NOMO-1 treated with dmso at 0.1 percent for 144 hours (cell line): ENCODE data around the gene HLF.

ENCODE experiments used
- DNase-seq: peaks from one replicate; lab custom pipeline; 2025; ENCODE audit not compliant: unreplicated experiment; lab: John Stamatoyannopoulos, UW

The HLF gene, protein sequence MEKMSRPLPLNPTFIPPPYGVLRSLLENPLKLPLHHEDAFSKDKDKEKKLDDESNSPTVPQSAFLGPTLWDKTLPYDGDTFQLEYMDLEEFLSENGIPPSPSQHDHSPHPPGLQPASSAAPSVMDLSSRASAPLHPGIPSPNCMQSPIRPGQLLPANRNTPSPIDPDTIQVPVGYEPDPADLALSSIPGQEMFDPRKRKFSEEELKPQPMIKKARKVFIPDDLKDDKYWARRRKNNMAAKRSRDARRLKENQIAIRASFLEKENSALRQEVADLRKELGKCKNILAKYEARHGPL

DNA sequence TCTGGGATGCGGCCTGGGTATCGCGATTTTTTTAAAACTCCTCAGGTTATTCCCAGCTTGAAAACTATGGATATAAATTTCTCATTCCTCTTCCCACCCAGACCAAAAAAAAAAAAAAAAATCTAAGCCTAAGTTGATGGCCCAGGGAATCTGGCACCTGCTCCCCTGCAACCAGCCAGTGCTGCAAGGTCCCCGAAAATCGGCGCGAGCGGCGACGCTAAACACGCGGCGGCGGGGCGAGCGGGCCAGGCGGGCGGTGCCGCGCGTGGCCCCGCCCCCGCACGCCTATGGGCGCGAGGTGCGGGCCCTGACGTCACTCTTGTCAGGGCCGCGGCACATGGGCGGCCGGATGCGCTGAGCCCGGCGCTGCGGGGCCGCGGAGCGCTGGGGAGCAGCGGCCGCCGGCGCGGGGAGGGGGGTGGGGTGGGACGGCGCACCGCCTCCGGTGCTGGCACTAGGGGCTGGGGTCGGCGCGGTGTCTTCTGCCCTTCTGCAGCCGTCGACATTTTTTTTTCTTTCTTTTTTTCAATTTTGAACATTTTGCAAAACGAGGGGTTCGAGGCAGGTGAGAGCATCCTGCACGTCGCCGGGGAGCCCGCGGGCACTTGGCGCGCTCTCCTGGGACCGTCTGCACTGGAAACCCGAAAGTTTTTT is at the start of gene HLF:
HLF (plus strand) TSS at position 316 of the 654 bp plus-strand sequence. CDS start 525 bp downstream, outside the sequence.
- DNase-seq: no peak

DNA sequence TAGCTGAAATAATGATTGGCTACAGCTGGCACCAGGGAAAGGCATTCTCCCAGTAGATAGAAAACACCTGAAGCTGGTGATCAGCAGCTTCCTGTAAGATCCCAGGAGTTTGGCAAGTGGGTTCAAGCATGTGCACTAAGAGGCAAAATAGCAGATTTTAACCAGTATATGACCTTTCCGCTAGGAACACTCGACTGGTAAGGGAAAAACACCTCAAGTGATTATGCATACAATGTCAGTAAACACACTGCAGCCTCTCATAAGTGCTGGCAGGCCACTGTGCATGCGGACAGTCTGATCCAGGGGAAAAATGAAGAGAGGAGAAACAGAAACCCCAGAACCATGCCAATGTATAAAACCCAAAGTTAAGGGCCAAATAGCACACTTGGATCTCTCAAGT is 49.0 kb upstream of the HLF start:
- DNase-seq: no peak

DNA sequence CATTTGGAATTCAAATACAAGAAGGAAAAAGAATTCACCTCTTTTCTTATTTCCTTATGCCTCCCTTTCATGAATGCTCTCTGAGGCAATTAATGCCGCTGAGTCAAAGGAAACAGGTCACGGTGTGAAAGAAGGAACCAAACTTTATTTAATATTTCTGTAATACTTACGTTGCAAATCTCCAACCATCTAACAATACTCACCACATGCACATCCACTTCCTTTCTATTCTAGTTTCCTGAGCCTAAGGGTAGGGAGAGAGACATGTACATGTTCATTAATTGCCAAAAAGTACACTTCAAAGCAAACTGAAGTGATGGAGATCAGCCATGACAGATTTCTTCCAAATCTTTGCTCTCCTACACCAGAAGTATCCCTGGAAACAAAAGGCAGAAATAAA is 47.9 kb upstream of the HLF start:
- no peak for DNase-seq

DNA sequence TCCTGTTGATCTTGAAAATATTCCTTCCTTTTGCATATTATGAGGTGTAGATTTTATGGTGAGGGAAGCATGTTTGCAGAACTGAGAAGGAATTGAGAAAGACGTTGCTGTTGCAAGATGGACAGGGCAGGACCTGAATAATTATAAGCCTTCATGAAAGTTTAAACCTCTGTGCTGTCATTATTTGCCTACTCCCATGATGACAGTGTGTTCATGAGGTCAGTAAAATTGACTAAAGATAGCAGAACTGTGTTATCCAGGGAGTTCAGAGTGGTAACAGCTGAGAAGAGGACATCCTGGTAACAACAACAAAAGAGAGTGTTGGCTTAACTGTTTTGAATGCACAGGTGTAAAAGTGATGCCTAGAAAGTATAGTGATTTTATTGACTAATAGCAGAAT is 45.3 kb upstream of the HLF start:
- no peak for DNase-seq

DNA sequence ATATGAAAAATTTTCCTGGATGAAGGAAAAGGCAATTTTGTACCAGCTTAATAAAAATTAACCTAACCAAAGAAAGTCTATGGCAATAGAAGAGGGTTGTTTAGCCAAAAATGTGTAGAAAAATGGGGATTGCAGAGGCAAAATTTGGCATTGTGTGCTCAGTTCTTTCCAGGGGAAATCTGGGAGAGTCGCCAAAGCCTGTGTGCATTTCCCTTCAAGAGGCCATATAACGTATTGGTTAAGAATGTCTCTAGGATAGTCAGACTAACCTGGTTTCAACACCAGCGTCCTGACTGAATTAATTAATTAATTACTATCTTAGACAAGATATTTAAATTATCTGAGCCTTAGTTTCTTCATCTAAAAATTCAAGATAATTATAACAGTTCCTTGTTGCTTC is 44.8 kb upstream of the HLF start:
- no peak for DNase-seq

DNA sequence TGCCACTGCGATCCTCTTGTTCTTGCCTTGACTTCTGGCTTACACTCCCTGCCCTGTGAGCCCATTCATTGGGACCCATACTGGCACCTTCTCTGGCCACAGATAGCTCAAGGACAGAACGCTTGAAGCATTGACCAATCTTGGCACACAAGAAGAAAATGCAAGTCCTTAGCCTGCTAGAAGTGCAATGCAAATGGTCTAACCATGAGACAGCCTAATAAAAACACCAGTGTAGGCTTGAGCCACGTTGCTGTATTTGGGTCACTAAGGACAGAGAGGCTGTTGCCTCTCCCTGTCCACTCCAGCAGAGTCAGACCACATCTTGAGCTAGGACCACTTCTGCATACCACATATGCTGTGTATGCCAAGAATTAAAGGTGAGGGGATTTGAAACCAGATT is 41.2 kb upstream of the HLF start:
- DNase-seq: no peak

DNA sequence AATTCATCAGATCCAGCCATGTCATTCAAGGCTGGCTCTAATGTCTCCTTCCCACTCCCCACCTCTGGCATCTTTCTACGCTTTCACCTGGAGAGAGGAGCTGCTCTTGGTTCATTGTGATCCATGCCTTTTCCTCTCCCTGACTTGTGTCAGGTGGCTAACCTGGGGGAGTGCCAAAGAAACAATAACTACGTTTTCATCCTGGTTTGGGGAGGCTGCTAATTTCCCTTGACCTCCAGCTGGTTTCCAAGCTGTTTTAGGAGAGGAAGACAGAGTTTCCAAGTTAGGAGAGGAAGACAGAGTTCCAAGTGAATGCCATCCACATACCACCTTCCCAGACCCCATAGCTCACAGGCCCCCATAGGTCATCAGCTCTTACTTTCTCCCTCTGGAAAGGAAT is 40.0 kb upstream of the HLF start:
- no peak for DNase-seq

DNA sequence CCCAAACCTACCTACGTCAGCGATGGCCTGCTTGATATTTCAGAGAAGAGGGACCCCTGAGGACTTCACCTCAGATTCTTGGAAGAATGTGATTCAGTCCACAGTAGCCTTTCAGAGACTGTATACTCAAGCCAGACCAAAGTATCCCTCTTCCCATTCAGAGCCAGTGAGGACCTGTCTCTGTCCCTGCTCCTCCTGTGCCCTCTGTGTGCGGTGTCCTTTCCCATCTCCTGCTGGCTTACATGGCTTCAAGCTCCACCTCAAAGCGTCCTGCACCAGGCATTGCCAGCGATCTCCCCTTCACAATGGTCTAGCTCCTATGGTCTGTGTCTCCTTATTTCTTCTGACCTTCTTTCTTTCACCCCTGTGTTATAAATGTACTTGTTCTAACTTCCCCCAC is 39.5 kb upstream of the HLF start:
- no peak for DNase-seq

DNA sequence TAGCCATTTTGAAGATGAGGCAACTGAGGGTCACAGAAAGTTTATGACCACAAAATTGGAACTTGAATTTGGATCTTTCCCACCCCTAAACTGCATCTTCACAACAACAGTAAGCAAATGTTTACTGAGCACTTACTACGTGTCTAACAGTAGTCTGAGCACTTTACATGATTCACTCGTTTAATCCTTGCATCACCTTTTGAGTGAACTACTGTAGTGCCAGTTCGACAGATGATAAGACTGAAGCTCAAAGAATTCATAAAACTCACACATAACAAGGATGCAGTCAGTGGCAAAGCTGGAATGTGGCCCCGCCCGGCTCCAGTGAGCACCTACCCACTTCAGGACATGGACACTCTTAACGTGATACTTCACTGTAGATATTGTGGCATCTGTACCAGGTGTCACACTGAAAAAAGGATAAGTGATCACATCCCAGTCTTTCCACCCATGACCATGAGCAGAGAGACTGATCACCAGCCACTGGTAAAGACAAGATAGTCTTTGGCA is 36.0 kb upstream of the HLF start:
- no peak for DNase-seq

DNA sequence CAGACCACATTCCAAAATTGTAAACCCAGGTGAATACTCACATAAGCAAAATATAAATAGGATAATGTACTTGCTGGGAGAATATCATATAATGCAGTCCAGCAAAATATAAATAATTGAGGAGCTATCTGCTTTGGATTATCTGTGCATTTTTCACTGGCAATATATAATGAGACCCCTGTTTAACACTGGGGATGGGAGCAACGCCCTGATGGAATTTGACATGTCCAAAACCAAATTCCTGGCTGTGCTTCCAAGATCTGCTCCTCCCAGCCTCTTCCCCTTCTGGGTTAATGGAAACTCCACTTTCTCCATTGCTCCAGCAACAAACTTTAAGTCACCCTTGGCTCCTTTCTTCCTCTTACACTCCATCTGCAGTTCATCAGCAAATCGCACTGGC is 35.5 kb upstream of the HLF start:
- DNase-seq: no peak

DNA sequence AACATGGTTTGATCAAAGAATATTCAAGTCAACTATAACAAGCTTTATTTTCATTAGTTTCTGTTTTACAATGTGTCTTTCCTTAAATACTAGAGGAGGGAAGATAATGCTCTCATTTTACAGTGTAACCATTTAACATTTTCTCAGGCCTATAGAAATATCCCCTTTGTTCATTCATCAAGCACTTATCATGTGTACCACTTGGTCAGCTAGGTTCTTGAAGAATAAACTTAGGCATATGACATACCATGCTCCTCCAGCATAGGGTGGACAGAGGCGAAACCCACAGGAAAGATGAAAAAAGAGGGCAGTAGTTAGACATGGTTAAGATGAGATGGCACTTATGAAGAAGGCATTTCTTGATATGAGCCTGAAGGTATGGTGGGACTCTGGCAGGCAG is 34.0 kb upstream of the HLF start:
- DNase-seq: no peak

DNA sequence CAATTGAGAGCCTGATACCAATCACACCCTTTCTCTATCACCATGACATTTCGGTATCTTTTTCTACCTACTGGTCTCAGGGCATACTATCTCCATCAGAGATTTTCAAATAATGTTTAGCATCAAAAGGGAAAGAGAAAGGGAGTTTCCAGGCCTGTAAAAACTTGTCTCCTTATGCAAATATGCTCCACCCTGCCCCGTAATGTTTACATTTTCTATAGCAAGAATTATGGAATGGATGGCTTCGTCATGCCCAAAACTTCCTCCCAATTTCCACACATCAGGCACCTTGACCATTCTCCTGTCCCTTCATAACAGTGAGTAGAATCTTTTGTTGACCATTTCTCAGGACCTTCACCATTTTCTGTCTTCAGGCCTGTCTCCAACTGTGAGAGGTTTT is 30.9 kb upstream of the HLF start:
- DNase-seq: no peak

DNA sequence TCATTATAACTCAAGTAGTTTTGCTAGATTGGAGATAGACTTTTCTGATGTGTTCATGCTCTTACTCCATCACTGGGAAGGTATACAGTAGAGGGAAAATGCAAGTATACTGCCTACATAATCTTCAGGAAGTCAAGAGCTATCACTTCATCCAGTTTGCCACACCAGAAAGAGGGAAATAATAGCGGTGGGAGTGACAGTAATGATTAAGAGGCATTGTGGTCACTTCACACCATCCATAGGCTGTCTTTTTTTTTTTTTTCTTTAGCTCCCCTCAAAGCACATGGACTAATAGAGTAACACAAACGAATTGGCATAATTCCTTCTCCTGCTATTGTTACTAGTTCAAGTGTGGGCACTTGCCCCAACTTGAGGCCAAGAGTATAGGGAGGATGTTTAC is 28.4 kb upstream of the HLF start:
- DNase-seq: no peak

DNA sequence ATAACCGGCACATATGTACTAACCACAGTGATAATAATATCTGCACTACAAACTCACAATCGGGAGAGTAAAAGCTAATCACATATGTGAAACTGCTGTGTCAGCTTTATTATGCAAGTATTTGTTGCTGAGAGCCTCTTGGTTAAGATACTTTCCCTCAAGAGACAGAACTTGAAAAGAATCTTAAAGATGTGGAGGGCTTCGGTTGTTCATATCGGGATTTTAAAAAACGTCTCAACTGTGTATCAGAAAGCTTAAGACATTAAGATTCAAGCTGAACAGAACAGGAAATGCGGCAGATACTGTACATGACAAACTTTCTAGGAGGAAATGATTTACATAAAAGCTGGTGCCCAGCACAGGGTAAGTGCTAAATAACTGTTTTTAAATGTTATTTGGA is 27.5 kb upstream of the HLF start:
- no peak for DNase-seq

DNA sequence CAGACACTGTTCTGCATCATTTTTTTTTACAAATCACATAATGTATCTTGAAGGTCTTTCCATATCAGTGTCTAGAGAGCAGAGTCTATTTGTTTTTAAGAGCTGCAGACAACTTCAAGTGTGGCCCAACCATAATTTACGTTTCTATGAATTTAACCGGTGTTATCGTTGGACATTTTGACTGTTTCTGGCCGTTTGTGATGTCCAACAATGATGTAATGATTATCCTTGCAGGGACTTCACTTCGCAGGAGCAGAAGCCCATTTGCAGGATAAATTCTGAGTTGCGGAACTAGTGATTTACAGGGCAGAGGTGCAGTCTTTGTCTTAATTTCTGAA is 26.9 kb upstream of the HLF start:
- no peak for DNase-seq

DNA sequence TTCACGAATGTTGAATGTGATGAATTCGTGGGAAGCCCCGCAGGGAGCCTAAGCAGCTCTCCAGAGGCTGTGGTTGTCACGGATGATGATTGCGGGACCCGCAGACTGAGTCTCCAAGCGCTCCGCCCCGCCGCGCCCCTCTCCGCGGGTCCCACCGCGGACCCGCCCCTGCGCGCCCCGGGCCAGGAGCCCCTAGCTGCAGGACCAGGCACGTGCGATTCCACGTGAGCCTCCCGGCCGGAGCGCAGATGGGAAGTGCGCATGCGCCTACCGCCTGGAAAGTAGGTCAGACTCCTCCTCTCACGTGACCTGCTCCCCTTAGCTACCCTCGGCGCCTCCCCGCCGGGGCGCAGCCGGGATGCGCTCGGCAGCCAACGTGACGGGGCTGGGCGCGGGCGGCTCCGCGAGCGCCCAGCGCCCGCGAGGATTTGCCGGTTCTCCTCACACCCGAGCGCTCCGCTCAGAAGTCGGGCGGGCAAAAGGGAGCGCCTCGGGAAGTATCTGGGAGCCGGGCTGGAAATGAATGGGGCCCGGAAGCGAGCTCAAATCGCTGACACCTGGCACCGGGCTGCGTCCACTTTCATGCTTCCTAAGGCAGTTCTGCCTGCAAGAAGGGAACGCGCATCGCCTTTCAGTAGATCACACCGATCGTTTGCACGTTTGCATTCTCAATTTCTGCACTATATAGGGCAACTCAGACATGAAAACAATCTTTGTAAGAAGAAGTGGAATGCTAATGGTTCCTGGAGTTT is 26.4 kb upstream of the HLF start:
- DNase-seq: peak; percentile 10

DNA sequence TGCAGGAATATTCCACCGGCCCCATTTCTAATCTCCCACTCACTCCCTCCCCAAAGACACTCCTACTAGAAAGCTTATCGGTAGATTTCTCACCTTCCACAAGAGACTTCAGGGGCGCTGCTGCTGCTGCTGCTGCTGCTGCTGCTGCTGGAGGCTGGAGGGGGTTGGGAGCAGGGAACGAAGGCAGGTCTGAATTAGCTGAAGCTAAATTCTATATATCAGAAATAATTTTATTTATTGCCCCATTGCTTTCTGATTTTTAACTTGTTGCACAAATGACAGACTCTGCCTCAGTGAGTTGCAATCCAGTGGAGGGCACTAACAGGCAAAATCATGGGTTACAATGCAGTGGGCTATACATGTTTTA is 25.8 kb upstream of the HLF start:
- no peak for DNase-seq

DNA sequence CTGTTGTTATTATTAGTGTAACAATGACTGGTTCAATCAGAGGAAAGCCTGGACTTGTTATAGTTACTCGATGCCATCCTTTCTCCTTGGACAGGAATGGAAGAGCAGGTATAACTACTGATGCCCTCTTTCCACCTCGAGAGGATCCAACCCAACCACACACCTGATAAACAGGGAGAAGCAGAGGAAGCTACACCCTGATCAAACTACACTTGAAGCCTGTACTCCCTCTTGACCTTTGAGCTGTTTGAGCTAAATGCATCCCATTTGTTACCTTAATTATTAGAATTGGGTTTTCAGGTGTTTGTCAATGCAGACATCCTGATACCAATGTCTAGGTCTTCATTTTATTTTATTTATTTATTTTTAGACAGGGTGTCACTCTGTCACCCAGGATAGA is 23.7 kb upstream of the HLF start:
- DNase-seq: no peak

DNA sequence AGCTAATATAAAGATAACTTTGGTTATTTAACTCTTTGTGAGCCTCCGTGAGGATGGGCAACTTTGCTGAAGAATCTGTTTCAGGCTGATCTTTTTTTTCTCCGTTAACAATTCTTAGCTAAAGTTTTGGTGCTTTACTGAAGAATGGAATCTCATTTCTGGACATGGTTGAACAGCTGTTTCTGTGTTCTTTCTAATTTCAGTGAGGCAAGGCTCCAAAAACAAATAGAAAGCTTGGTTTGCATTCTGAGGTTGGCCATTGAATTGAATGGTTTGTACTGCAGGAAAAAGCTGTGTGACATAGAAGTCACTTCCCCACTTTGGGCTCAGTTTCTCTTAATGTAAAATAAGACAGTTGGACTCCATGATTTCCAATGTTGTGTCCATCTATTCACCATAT is 22.3 kb upstream of the HLF start:
- DNase-seq: no peak

DNA sequence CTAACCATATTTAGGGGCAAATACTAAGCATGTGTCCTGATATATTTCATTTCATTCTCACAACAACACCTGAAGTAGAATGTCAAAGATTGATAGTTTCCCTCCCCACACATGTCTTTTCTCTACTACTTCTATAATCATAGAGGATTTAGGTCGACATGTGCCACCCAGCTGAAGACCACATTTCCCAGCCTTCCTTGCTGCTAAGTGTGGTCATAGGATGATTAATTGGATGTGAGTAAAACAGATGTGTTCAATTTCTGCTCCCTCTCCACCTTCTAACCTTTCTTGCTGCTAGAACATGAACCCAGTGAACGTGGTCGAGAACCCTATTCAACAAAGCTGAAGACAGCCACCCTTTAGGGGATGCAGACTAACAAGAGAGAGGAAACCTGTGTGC is 18.8 kb upstream of the HLF start:
- DNase-seq: no peak

DNA sequence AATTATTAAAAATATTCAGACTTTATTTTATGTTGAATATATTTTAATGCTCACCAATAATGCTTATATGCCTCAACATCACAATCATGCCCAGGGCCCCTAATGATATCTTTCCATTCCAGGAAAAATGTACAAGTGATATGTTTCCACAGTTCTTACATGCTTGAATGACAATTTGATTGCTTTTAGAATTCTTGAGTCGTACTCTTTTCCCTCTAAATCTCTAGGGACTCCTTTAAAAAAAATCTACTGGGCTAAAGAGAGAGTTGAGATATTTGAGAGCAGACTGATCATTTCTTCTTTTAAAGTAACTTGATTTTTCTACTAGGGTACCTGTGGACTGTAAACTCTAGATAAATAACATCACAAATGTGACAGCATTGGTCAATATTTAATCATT is 18.2 kb upstream of the HLF start:
- no peak for DNase-seq

DNA sequence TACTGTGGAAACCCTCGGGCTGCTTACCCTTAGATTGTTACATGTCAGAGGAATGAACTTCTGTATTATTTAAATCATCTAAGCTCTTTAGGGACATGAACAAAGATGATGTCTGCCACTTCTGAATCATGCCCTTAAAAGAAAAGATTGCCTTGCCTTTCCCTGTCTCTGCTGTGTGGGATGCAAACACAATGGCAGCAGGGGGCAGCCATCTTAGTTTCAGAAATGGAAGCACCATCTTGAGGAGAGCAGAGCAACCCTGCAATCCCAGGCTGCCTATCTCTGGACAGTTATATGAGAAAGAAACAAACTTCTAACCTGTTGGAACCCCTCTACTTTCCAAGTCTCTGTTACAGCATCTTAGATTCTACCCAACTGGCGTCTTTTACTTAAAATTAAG is 16.7 kb upstream of the HLF start:
- no peak for DNase-seq
